Peyer's patch (tissue), 4 donors: Measurements from ENCODE around the gene MAN1A1. TPM values are rescaled to one million over a fixed set of nuclear protein-coding genes. Genes with fewer than 3 reads are reported as not detected.
A peak's percentile ranks its signal among the peaks of the same experiment; 100 is the strongest.

Source experiments
- DNase-seq, 3 donors: peaks; one replicate each; pipeline ENCODE4 v3.0.0-alpha.2; 2017 to 2019
- H3K27ac ChIP-seq, 4 donors: fragments of 200-600 bp; sonication (generic); one replicate each; pipeline ENCODE4 v1.5.1; 2016 to 2019
- H3K27me3 ChIP-seq, 2 donors: fragments of 200-600 bp; sonication (generic); one replicate each; pipeline ENCODE4 v1.5.1; 2019
- H3K36me3 ChIP-seq, 3 donors: fragments of 200-600 bp; sonication (generic); one replicate each; pipeline ENCODE4 v1.5.1; 2016 to 2019
- H3K4me1 ChIP-seq, 4 donors: fragments of 200-600 bp; sonication (generic); one replicate each; pipeline ENCODE4 v1.5.1; 2016 to 2019
- H3K4me3 ChIP-seq, 4 donors: fragments of 200-600 bp; sonication (generic); 1 replicate in 3 of 4; 2 replicates in 1 of 4; pipeline ENCODE4 v1.5.1; 2016 to 2019; ENCODE audit warnings: mild to moderate bottlenecking in 1 of 4
- H3K9me3 ChIP-seq, 4 donors: fragments of 200-600 bp; sonication (generic); one replicate each; pipeline ENCODE4 v1.5.1; 2016 to 2019; ENCODE audit warnings: mild to moderate bottlenecking in 1 of 4
- POLR2A ChIP-seq, 2 donors: fragments of 450-650 bp; IDR thresholded peaks; one replicate each; pipeline ENCODE4 v1.5.1; 2017; ENCODE audit warnings: antibody characterized with exemption in 2 of 2, mild to moderate bottlenecking in 2 of 2, moderate library complexity in 2 of 2
- total RNA-seq, 4 donors: library from RNA; depleted of rRNA; stranded (reverse); fragments of >200 nt; gene quantifications; one replicate each; pipeline ENCODE4 v1.1.0, GENCODE V29; 2016
- TF ChIP-seq, protein P1 (sequence below), 6 experiments: fragments of 450-650 bp in 4 of 6; fragments of 200-600 bp in 2 of 6; sonication (generic) in 1 of 6; IDR thresholded peaks; one replicate each; pipeline ENCODE4 v1.5.1; 2017 to 2019; ENCODE audit warnings: antibody characterized with exemption in 6 of 6, mild to moderate bottlenecking in 3 of 6, moderate library complexity in 1 of 6

MAN1A1 gene
- total RNA-seq, 4 donors from 2014 or later, result 43.7 to 158 (median 103) TPM

DNA sequence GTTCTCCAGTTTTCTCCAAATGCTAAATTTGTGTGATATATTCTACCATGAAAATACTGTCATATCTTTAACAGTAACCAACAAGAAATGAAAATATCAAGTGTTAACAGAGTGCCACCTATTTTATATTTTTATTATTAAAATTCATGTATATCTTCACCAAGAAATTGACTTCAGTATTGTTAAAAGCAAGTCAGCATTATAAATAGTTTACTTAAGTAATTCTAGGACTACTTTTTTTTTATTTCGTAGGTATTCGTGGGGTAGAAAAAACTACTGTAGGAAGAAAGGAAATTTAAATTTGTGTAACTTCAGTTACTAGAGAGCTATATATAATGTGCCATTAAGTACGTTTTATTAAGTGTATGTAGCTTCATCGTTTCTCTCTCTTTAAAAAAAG is 6.3 kb upstream of the MAN1A1 start:
- Histone ChIP-seq H3K9me3 (no peaks in the 10 kb centered on the region), H3K36me3 (no peaks in the 10 kb centered on the region), H3K27me3 (no peaks in the 10 kb centered on the region), H3K27ac (no peak overlapping the region), H3K4me3 (no peak overlapping the region), H3K4me1 (no peaks in the 10 kb centered on the region)
- DNase-seq, result no peak
- TF ChIP-seq, protein P1, sequence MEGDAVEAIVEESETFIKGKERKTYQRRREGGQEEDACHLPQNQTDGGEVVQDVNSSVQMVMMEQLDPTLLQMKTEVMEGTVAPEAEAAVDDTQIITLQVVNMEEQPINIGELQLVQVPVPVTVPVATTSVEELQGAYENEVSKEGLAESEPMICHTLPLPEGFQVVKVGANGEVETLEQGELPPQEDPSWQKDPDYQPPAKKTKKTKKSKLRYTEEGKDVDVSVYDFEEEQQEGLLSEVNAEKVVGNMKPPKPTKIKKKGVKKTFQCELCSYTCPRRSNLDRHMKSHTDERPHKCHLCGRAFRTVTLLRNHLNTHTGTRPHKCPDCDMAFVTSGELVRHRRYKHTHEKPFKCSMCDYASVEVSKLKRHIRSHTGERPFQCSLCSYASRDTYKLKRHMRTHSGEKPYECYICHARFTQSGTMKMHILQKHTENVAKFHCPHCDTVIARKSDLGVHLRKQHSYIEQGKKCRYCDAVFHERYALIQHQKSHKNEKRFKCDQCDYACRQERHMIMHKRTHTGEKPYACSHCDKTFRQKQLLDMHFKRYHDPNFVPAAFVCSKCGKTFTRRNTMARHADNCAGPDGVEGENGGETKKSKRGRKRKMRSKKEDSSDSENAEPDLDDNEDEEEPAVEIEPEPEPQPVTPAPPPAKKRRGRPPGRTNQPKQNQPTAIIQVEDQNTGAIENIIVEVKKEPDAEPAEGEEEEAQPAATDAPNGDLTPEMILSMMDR (IDR thresholded peaks at IDR 0.05), result no peak
- no peak for TF ChIP-seq POLR2A (IDR thresholded peaks at IDR 0.05)

DNA sequence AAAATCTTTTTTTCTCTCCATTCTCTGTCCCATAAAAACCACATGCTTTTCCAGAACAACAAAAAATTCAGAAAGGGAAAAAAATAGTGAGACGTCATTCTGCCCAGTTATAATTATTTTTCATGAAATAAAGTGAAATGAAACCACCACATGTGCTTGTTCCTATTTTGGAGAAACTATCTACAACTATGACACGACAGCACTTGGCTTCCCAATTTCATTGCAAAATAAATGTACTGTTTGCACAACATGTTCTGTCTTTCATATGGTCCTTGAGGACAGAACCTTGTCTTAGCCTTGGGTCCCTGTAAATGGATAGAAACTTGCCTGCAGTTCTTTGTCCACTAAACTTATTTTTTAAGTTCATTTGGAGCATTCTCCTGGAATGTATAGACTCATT is 5.6 kb upstream of the MAN1A1 start:
- H3K9me3 ChIP-seq, result no peaks in the 10 kb centered on the region
- H3K36me3 ChIP-seq, result no peaks in the 10 kb centered on the region
- H3K4me1 ChIP-seq, result no peaks in the 10 kb centered on the region
- TF ChIP-seq, protein P1 (IDR thresholded peaks at IDR 0.05), result no peak
- no peak for TF ChIP-seq POLR2A (IDR thresholded peaks at IDR 0.05)
- DNase-seq, result no peak
- H3K27me3 ChIP-seq, result no peaks in the 10 kb centered on the region
- H3K27ac ChIP-seq, result peak overlapping the region in 1 of 4 donors; percentile 4
- no peak overlapping the region for H3K4me3 ChIP-seq

DNA sequence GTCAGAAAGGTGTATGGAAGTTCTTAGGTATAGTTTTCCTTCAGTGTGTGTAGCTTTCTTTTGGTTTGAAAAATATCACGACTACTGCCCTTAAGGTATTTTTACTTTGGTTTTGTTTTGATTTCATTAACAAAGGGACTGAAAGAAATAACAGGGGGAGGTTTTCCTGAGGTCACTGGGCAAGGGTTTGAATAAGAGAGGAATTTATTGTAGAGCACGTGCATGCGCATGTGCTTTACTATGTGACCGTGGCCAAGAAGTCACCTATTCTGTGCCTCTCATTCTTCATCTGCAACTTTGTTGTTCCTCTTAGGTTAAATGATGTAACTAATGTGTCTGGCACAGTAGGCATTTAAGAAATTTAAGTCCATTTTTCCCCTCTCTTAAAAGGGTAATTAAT is 4.1 kb upstream of the MAN1A1 start:
- H3K36me3 ChIP-seq, result no peaks in the 10 kb centered on the region
- DNase-seq, result no peak
- no peak overlapping the region for H3K4me3 ChIP-seq
- TF ChIP-seq, protein P1 (IDR thresholded peaks at IDR 0.05), result no peak
- TF ChIP-seq POLR2A (IDR thresholded peaks at IDR 0.05), result no peak
- H3K27ac ChIP-seq, result no peak overlapping the region
- H3K9me3 ChIP-seq, result no peaks in the 10 kb centered on the region
- H3K4me1 ChIP-seq, result no peaks in the 10 kb centered on the region
- H3K27me3 ChIP-seq, result no peaks in the 10 kb centered on the region

DNA sequence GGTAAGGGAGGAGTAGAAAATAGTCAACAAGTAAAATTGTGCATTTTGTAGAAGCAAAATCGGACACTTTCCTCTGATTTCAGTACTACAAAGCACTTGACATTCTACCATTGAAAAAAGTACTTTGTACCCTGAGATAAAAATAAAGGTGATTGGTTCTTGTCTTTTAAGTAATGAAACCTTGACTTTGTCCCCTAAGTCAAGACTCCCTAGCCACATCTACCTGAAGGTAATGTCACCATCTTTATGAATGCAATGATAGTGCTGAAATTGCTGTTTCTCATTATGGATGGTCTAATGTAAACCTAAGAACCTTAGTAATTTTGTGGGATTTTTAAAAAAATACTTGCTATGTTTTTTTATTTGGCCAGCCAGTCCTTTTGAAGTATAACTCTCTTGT is 2.4 kb upstream of the MAN1A1 start:
- peaks cover 0 to 2% (median 0%) of the 10 kb centered on the region in 4 donors for H3K4me1 ChIP-seq
- no peak overlapping the region for H3K4me3 ChIP-seq
- no peaks in the 10 kb centered on the region for H3K36me3 ChIP-seq
- DNase-seq, result no peak
- H3K27me3 ChIP-seq, result no peaks in the 10 kb centered on the region
- no peak overlapping the region for H3K27ac ChIP-seq
- H3K9me3 ChIP-seq, result no peaks in the 10 kb centered on the region
- TF ChIP-seq, protein P1 (IDR thresholded peaks at IDR 0.05), result no peak
- TF ChIP-seq POLR2A (IDR thresholded peaks at IDR 0.05), result no peak

DNA sequence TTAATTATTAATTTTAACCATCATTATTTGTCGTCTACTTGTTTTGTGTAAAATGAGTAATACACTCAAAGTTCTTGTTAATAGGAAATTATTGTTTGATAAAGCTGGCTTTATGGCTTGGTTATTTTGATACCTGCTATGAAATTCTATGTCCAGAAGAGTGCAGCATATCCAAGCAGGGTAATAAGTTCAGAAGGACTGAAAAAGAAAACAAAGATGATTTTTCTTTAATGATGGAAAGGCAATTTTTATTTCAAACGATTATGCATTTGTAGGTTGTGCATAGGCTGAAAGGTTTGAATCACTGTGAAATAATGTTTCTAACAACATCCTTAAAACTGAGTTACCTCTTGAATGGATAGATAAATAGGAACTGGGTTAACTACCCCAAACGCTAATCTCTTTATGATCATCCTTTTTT is 1.4 kb upstream of the MAN1A1 start:
- no peak for TF ChIP-seq POLR2A (IDR thresholded peaks at IDR 0.05)
- TF ChIP-seq, protein P1 (IDR thresholded peaks at IDR 0.05), result peak in 4 of 6 experiments; percentile 45 to 72 (median 68)
- DNase-seq, result no peak
- Histone ChIP-seq H3K4me1 (peaks cover 0 to 12% (median 0%) of the 10 kb centered on the region in 4 donors), H3K9me3 (no peaks in the 10 kb centered on the region), H3K27ac (peak overlapping the region; percentile 94 to 98 (median 96)), H3K27me3 (no peaks in the 10 kb centered on the region), H3K4me3 (peak overlapping the region; percentile 79 to 98 (median 92)), H3K36me3 (no peaks in the 10 kb centered on the region)
